WTC11 (cell line): ENCODE results near the gene SLC25A11. TPM values are rescaled to one million over a fixed set of nuclear protein-coding genes. Genes with fewer than 3 reads are reported as not detected.

Experiments used
- ATAC-seq: fragments of 200-7000 bp; cut with Tn5 transposase; 2 replicates; pipeline ENCODE4 v1.10.0; 2021; ENCODE audit warnings: mild to moderate bottlenecking, moderate library complexity
- CTCF ChIA-PET: fragments of 300-600 bp; sonication (Branson Sonifier 250); formaldehyde crosslinking; loops from one replicate; lab custom pipeline; 2021; ENCODE audit warnings: antibody characterized with exemption; lab: Charles Lee
- POLR2A ChIA-PET: fragments of 350-600 bp; sonication (Branson Sonifier 250); formaldehyde crosslinking; loops from one replicate; lab custom pipeline; 2021; ENCODE audit warnings: antibody characterized with exemption; lab: Charles Lee
- DNase-seq: peaks from one replicate; pipeline ENCODE4 v3.0.0; 2021; ENCODE audit warnings: low spot score
- H3K27ac Mint-ChIP-seq: 2 replicates; pipeline ENCODE4 v1.8.0; 2021; ENCODE audit warnings: mixed read lengths
- H3K27me3 Mint-ChIP-seq: 2 replicates; pipeline ENCODE4 v1.8.0; 2021; ENCODE audit warnings: low read depth, mild to moderate bottlenecking, moderate library complexity, mixed read lengths
- H3K36me3 Mint-ChIP-seq: 2 replicates; pipeline ENCODE4 v1.8.0; 2021; ENCODE audit warnings: mixed read lengths
- H3K4me1 Mint-ChIP-seq: 2 replicates; pipeline ENCODE4 v1.8.0; 2022; ENCODE audit warnings: mixed read lengths
- H3K4me3 Mint-ChIP-seq: 2 replicates; pipeline ENCODE4 v1.8.0; 2021; ENCODE audit warnings: mild to moderate bottlenecking, moderate library complexity, mixed read lengths
- H3K9me3 Mint-ChIP-seq: 2 replicates; pipeline ENCODE4 v1.8.0; 2021; ENCODE audit warnings: mixed read lengths
- AR ChIP-seq: fragments of 250-450 bp; sonication (Bioruptor Pico); IDR thresholded peaks from 2 replicates; pipeline ENCODE4 v1.9.0; 2021; ENCODE audit warnings: mild to moderate bottlenecking
- ATF2 ChIP-seq: sonication (generic); formaldehyde crosslinking; IDR thresholded peaks from 2 replicates; pipeline ENCODE4 v1.8.1; 2022; ENCODE audit warnings: low read depth, missing genetic modification reagents, borderline replicate concordance
- ETV6 ChIP-seq: sonication (generic); formaldehyde crosslinking; IDR thresholded peaks from 2 replicates; pipeline ENCODE4 v1.8.1; 2022; ENCODE audit warnings: mild to moderate bottlenecking, missing genetic modification reagents
- FOXK1 ChIP-seq: sonication (generic); formaldehyde crosslinking; IDR thresholded peaks from 2 replicates; pipeline ENCODE4 v1.8.0; 2022; ENCODE audit warnings: mild to moderate bottlenecking, moderate library complexity, missing genetic modification reagents
- FOXP1 ChIP-seq: sonication (generic); formaldehyde crosslinking; IDR thresholded peaks from 2 replicates; pipeline ENCODE4 v1.8.0; 2022; ENCODE audit warnings: missing genetic modification reagents, mild to moderate bottlenecking, moderate library complexity, borderline replicate concordance
- JUN ChIP-seq: sonication (generic); formaldehyde crosslinking; IDR thresholded peaks from 2 replicates; pipeline ENCODE4 v1.8.0; 2023; ENCODE audit warnings: mild to moderate bottlenecking, missing genetic modification reagents
- NFATC4 ChIP-seq: fragments of 250-450 bp; sonication (Bioruptor Pico); IDR thresholded peaks from 2 replicates; pipeline ENCODE4 v1.9.0; 2021; ENCODE audit warnings: mild to moderate bottlenecking
- PRDM15 ChIP-seq: sonication (generic); formaldehyde crosslinking; IDR thresholded peaks from 2 replicates; pipeline ENCODE4 v1.8.0; 2022; ENCODE audit warnings: missing genetic modification reagents
- TEAD4 ChIP-seq: sonication (generic); formaldehyde crosslinking; IDR thresholded peaks from 2 replicates; pipeline ENCODE4 v1.8.0; 2022; ENCODE audit warnings: mild to moderate bottlenecking, missing genetic modification reagents
- USF1 ChIP-seq: sonication (generic); formaldehyde crosslinking; IDR thresholded peaks from 2 replicates; pipeline ENCODE4 v1.8.0; 2022; ENCODE audit warnings: mild to moderate bottlenecking, missing genetic modification reagents
- ZBTB43 ChIP-seq: sonication (generic); formaldehyde crosslinking; IDR thresholded peaks from 2 replicates; pipeline ENCODE4 v1.8.1; 2023; ENCODE audit warnings: mild to moderate bottlenecking, missing genetic modification reagents
- ZMAT4 ChIP-seq: fragments of 250-450 bp; sonication (Bioruptor Pico); IDR thresholded peaks from 2 replicates; pipeline ENCODE4 v1.9.0; 2021; ENCODE audit warnings: mild to moderate bottlenecking
- ZNF138 ChIP-seq: sonication (generic); formaldehyde crosslinking; conservative IDR thresholded peaks from 2 replicates; pipeline ENCODE4 v1.8.1; 2022; ENCODE audit warnings: mild to moderate bottlenecking, moderate library complexity, missing genetic modification reagents
- ZNF219 ChIP-seq: sonication (generic); formaldehyde crosslinking; IDR thresholded peaks from 2 replicates; pipeline ENCODE4 v1.8.0; 2023; ENCODE audit warnings: missing genetic modification reagents, mild to moderate bottlenecking, borderline replicate concordance
- ZNF416 ChIP-seq: fragments of 250-450 bp; sonication (Bioruptor Pico); IDR thresholded peaks from 2 replicates; pipeline ENCODE4 v1.9.0; 2021; ENCODE audit warnings: mild to moderate bottlenecking, inconsistent platforms
- ZNF671 ChIP-seq: fragments of 250-450 bp; sonication (Bioruptor Pico); IDR thresholded peaks from 2 replicates; pipeline ENCODE4 v1.8.0; 2021; ENCODE audit warnings: mild to moderate bottlenecking
- total RNA-seq: library from RNA; stranded (reverse); gene quantifications from 3 replicates; pipeline ENCODE4 v1.2.3, GENCODE V29; 2021

SLC25A11 gene
- total RNA-seq, 1 experiment from 2014 or later, result 73.7 TPM

GRCh38 chr17:4944554-4945175 lies 4.8 kb upstream of the SLC25A11 start (continued):
- no peak for TF ChIP-seq JUN

GRCh38 chr17:4944163-4944553 lies 4.3 kb upstream of the SLC25A11 start:
- TF ChIP-seq NFATC4 (peak; percentile 2; the same call in 1 of the 2 replicates), ATF2 (CRISPR knock-in tag) (no peak), ZMAT4 (CRISPR knock-in tag) (peak; percentile 81), ZNF416 (CRISPR knock-in tag) (0 out of 2 replicates have a peak, but pooled peaks have one; percentile 6), ZNF671 (CRISPR knock-in tag) (no peak; the same call in 1 of the 2 replicates)
- H3K9me3 Mint-ChIP-seq, result no peaks in the 10 kb centered on the region
- POLR2A ChIA-PET, result interaction anchor here (1.2 to 1.5 kb wide), 2 partner anchors 15 to 25 kb away, joined by 4 read pairs; no protein-coding TSS in a partner anchor
- H3K27me3 Mint-ChIP-seq, result no peaks in the 10 kb centered on the region
- peak overlapping the region; percentile 83 for H3K27ac Mint-ChIP-seq
- H3K4me3 Mint-ChIP-seq, result no peak overlapping the region
- CTCF ChIA-PET, result no interaction called here
- H3K4me1 Mint-ChIP-seq, result peaks cover 35% of the 10 kb centered on the region
- DNase-seq, result no peak
- peaks cover 45% of the 10 kb centered on the region for H3K36me3 Mint-ChIP-seq
- no peak for ATAC-seq

GRCh38 chr17:4942760-4943508 lies 3.1 kb upstream of the SLC25A11 start:
- CTCF ChIA-PET, result no interaction called here
- TF ChIP-seq ZMAT4 (CRISPR knock-in tag) (0 out of 2 replicates have a peak, but pooled peaks have one; percentile 4), TEAD4 (CRISPR knock-in tag) (no peak)
- Mint-ChIP-seq H3K4me1 (peaks cover 43% of the 10 kb centered on the region), H3K36me3 (peaks cover 54% of the 10 kb centered on the region), H3K9me3 (no peaks in the 10 kb centered on the region), H3K4me3 (no peak overlapping the region), H3K27ac (peak overlapping the region; percentile 82), H3K27me3 (no peaks in the 10 kb centered on the region)
- ATAC-seq (no peak), DNase-seq (no peak)
- POLR2A ChIA-PET, result no interaction called here

- peaks cover 52% of the 10 kb centered on the region for H3K36me3 Mint-ChIP-seq
- no peaks in the 10 kb centered on the region for H3K9me3 Mint-ChIP-seq
- H3K27me3 Mint-ChIP-seq, result no peaks in the 10 kb centered on the region
- peak overlapping the region; percentile 96 for H3K4me3 Mint-ChIP-seq
- H3K4me1 Mint-ChIP-seq, result peaks cover 36% of the 10 kb centered on the region
- H3K27ac Mint-ChIP-seq, result peak overlapping the region; percentile 98
- CTCF ChIA-PET, result interaction anchor here (0.9 kb wide), 1 partner anchor 37 kb away, joined by 3 read pairs; no protein-coding TSS in a partner anchor
- ATAC-seq, result no peak
- DNase-seq, result no peak
- TF ChIP-seq AR (CRISPR knock-in tag), result no peak
- TF ChIP-seq FOXK1 (CRISPR knock-in tag), result no peak
- no peak for TF ChIP-seq ZBTB43
- no peak for TF ChIP-seq ZNF219
- no peak for TF ChIP-seq ETV6 (CRISPR knock-in tag)
- no peak for TF ChIP-seq FOXP1 (CRISPR knock-in tag)
- TF ChIP-seq USF1 (CRISPR knock-in tag), result no peak
- TF ChIP-seq ZNF138 (CRISPR knock-in tag), result no peak
- no peak for TF ChIP-seq PRDM15 (CRISPR knock-in tag)
- POLR2A ChIA-PET, result interaction anchor here (2.6 kb wide), 1 partner anchor 26 kb away, joined by 38 read pairs; the partner anchor contains the start of gene SPAG7
Observed at GRCh38 chr17:4941319-4941610, 1.4 kb upstream of the SLC25A11 start.
